Activated gamma-delta T cell (primary cell): ENCODE data around the gene SASH1.

Experiments
- DNase-seq: peaks from one replicate; lab custom pipeline; 2025; lab: John Stamatoyannopoulos, UW

The SASH1 gene

DNA sequence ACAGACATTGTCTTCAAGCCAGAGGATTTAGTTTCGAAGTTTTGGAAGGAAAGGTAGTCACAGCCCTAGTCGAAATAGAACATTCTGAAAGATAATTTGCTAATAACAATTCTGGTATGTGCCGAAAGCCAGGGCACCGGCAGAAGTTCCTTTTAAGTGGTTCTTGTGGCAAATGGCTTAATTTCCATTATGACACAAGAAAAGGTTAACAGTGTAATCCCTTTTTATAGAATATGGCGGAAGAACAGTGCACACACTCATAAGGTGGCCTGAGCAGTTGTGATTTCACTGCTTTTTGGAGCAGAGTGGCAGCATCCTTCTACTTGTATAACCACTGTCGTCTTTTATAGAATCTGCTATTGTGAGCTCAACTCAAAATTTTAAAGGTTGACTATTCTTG is 152.4 kb downstream of the SASH1 start:
- DNase-seq, result no peak

DNA sequence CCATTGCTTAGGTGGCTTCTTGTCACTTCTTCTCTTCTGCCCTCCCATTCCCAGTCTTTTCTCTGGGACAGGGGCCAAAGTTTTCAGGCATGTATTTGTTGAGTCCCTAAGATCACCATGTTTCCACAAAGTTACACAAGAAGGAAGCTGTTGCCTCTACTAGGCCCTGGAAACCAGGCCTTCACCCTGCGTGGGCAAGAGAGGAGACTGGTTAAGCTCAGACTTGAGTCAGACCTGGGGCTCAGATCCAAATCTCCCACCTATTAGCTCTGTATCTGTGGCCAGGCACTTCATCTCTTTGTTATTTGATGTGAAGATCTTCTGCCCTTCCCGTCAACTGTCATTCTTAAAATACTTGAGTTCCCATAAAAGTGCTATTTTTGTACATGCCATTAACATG is 154.6 kb downstream of the SASH1 start:
- DNase-seq, result no peak

GRCh38 chr6:148497717-148498116 is 155.1 kb downstream of the SASH1 start:
- DNase-seq, result no peak

GRCh38 chr6:148500402-148500801 is 157.8 kb downstream of the SASH1 start:
- no peak for DNase-seq

GRCh38 chr6:148501178-148501590 is 158.5 kb downstream of the SASH1 start:
- no peak for DNase-seq

- no peak for DNase-seq
These were observed 159.6 kb downstream of the SASH1 start for GRCh38 chr6:148502083-148502772.

- DNase-seq, result no peak
These were observed 160.1 kb downstream of the SASH1 start for GRCh38 chr6:148502773-148503135.

GRCh38 chr6:148503703-148504102 is 161.1 kb downstream of the SASH1 start:
- no peak for DNase-seq

DNA sequence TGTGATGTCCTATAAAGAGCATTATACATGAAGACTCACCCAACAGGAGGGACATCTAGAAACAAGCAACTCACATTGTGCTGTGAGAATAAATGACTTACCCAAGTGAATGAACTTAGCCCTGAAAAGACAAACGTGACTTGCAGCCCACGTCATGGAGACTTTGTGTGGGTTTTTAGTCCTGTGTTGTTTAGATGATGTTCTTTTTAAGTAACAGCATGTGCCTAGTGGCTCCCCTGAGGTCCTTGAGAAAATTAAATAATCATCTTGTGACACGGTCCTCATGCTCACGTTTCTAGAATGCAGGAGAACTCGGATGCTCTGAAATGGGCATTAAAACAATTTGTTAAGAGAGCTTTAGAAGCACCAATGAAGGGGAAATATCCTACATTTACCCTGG is 165.1 kb downstream of the SASH1 start:
- DNase-seq, result no peak

- no peak for DNase-seq
These were observed 165.9 kb downstream of the SASH1 start for GRCh38 chr6:148508401-148509041.

GRCh38 chr6:148509119-148509799 is 166.6 kb downstream of the SASH1 start:
- DNase-seq, result no peak

DNA sequence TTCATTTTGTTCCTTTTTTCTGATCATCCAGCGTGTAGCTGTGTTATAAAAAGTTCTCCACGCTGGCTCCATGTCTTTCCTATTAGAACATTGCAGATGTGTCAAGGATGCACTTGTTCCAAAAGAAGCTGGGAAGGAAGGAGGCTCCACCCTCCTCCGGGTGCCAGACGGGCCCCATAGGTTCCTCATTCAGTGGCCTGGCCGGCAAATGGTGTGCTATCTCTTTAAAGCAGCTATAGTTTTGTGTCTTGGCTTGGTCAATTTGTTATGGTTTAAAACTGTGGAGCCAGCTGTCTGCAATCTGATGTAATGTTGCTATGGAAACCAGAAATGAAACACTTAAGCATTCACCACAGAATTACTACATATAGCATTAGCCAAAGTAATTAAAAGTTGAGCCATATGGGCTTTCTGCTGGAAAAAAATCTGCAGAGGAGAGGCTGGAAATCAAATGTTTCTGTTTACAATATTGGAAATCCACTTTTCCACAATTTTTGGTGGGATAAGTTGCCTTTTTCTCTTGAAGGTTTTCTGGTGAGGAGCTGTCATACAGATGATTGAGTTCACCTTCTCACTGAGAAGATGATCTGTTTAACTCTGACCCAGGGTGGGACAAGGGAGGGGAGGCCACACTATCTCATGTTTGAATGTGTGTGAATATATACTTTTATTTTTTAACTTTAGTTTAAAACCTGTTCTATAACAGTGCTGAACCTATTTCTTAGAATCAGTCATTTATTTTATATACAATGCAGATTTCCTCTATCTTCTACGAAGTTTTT is 167.4 kb downstream of the SASH1 start:
- no peak for DNase-seq

DNA sequence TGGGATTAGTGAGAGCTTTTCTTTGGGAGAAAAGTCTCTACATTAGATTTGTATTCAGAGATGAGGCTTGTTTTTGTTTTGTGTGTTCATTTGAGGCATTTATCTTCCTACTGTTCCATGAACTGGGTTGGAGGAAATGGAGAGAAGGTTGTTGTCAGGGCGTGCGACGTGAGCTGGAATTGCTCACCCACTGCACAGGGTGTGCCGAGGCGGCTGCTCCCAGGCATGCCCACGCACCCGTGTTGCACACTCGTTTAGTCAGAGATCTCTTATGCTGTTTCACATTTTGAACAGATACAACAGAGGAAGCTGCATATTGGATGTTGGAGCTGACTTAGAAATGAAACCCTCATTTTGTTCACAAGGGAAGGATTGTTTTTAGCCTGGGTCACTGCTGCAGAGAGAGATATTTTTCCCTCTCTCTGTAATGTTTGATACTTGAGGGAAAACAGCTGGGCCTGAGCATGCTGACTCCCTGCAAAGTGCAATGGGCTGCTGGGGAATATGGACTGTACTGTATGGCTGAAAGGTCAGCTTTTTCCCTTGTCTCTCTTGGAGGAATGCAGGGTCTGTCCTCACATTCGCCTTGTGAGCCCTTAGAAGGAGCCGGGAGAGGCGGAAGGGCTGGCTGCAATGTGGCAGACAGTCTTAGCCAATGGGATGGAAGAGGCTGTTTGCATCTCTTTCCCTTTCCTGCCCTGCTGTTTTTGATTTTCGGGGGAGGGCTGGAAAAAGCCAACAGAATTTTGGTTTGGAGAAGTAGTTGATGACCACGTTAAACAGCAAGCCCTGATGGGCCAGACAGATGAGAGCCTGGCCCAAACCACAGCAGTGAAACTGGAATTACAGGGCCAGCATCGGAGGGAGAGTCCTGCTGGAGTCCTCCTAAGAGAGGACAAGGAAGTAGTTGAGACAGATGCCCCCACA is 170.8 kb downstream of the SASH1 start:
- no peak for DNase-seq

- DNase-seq, result no peak
These were observed 171.6 kb downstream of the SASH1 start for GRCh38 chr6:148514091-148514845.

DNA sequence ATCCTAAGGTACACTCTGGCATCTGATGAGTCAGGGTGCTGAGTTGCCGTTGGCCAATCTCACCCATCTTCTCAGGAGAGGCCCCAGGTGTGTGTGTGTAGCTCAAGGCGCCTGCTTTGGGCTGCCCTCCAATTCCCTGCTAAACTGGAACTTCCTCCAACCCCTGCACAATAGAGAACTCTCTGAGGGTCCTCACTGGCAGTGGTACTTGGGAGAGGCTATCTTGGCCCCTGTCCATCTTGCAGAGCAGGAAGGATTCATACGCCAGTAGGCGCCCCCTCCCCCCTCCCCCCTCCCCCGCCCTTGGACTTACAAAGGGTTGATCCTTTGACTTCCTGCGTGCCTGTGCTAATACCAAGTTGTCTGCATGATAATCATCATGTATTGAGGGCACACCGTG is 173.6 kb downstream of the SASH1 start:
- no peak for DNase-seq

GRCh38 chr6:148516617-148517016 is 174.0 kb downstream of the SASH1 start:
- no peak for DNase-seq

GRCh38 chr6:148517470-148517869 is 174.8 kb downstream of the SASH1 start:
- DNase-seq, result no peak

DNA sequence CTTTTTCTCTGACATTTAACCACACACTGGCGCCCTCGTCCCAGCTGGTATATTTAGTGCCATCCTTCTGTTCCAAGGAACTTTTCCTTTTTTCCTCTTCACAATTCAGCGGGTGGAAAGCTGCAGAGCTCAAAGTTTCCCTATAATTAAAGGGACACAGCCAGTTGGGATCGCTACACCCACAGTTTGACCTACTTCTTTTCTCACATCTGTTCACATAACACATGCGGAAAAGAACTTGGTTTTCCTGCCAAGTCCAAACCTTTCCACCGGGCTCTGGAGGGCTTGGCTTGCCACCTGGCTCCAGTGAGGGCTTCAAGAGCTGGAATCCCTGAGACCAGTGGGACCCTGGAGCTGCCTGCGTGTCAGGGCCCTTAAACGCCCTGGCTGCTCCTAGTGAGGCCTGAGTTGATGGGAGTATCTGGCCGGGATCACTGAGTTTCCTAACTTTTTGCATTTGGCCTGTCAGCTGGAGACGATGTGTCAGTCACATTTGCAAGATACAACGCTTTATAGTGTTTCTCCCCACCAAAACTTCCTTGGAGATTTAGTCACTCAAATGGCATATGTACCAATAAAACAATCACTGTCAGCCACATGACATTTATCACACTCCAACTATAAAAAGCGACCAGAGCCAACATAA is 176.0 kb downstream of the SASH1 start:
- no peak for DNase-seq

DNA sequence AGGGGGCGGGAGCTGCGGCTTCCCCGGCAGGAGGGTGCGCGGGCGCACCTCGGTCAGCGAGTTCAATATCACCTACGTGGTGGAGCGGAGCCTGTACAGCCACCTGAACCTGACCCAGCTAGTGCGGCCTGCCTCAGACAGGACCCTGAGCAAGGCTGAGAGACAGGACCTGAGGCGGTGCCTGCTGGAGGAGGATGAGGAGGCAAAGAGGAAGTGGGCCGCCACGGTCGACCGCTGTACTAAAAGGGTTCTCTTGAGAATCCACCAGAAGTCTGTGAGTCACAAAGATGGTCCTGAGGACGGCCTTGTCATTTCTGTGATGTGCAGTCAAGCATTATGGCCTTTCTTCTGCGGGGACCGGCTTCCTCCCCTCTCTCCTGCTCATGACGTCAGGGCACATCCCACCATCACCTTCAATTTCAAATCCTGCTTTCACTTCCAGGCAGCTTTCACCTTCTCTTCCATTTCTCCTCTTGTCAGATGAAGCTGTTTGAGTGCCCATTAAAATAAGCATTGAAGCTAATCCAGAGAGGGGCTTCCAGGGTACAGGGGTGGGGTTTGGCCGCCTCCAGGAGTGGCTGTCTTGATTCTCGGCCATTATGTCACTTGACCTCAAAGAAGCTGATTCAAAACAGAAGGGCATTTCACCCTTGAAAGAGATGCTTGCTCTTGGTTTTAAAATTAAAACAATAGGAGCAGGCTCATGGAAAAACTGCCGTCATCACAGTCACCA is 177.6 kb downstream of the SASH1 start:
- DNase-seq, result no peak
